GM20000 (cell line): Measurements from ENCODE around the gene MYL5.
"Not testable (repeated sequence)": the region's sequence is repeated elsewhere in the genome, so short reads cannot be mapped to it uniquely, and the experiment has no call there.

ENCODE experiments used
- DNase-seq: peaks from one replicate; pipeline ENCODE4 v3.0.0; 2012; ENCODE audit warnings: low spot score
- TF ChIP-seq, protein P1 (sequence below): IDR thresholded peaks from 2 replicates; pipeline ENCODE4 v1.5.1; 2012; ENCODE audit warnings: mild to moderate bottlenecking, control low read depth; ENCODE audit errors: extremely low read depth, missing control alignments

Gene MYL5

DNA sequence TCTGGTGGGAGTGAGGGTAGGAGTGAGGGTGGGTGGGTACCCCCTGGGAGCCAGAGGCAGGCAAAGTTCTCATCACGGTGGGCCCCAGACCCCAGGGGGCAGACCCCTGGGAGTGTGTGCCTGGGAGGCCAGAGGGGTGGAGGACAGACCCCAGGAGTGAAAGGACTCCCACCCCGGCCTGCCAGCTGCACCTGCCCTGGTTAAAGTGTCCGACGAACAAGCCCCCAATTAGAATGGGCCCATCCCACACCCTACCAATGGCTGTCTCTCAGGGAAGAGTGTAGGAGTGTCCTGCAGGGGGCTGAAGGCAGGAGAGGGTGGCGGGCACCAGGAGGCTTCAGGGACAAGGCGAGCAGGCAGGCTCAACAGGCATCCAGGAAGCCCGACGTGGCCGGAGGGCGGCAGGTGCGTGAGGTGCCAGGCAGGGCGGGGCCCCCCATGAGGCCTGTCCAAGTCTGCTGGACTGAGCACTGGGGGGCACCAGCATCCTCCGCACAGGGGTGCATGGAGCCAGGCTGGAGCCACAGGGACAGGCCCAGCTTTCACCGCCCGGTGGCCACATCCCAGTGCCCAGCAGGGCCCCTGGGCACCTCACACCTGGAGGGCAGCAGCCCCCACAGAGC is 40.3 kb upstream of the MYL5 start:
- DNase-seq, result no peak
- TF ChIP-seq, protein P1, sequence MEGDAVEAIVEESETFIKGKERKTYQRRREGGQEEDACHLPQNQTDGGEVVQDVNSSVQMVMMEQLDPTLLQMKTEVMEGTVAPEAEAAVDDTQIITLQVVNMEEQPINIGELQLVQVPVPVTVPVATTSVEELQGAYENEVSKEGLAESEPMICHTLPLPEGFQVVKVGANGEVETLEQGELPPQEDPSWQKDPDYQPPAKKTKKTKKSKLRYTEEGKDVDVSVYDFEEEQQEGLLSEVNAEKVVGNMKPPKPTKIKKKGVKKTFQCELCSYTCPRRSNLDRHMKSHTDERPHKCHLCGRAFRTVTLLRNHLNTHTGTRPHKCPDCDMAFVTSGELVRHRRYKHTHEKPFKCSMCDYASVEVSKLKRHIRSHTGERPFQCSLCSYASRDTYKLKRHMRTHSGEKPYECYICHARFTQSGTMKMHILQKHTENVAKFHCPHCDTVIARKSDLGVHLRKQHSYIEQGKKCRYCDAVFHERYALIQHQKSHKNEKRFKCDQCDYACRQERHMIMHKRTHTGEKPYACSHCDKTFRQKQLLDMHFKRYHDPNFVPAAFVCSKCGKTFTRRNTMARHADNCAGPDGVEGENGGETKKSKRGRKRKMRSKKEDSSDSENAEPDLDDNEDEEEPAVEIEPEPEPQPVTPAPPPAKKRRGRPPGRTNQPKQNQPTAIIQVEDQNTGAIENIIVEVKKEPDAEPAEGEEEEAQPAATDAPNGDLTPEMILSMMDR, result no peak

DNA sequence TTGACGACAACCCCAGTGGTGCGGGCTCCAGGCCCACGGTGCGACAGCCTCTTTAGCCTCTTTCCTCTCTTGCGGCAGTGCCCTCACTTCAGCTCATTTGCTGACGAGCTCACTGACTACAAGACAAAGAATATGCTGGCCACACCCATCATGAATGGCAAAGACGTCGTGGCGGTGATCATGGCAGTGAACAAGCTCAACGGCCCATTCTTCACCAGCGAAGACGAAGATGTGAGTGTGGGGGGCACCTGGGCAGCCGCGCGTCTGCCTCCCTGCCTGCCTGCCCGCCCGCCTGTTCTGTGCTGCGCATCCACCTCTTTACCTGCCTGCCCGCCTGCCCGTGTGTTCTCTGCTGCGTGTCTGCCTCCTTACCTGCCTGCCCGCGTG is 39.8 kb upstream of the MYL5 start:
- no peak for DNase-seq
- TF ChIP-seq, protein P1, result no peak

DNA sequence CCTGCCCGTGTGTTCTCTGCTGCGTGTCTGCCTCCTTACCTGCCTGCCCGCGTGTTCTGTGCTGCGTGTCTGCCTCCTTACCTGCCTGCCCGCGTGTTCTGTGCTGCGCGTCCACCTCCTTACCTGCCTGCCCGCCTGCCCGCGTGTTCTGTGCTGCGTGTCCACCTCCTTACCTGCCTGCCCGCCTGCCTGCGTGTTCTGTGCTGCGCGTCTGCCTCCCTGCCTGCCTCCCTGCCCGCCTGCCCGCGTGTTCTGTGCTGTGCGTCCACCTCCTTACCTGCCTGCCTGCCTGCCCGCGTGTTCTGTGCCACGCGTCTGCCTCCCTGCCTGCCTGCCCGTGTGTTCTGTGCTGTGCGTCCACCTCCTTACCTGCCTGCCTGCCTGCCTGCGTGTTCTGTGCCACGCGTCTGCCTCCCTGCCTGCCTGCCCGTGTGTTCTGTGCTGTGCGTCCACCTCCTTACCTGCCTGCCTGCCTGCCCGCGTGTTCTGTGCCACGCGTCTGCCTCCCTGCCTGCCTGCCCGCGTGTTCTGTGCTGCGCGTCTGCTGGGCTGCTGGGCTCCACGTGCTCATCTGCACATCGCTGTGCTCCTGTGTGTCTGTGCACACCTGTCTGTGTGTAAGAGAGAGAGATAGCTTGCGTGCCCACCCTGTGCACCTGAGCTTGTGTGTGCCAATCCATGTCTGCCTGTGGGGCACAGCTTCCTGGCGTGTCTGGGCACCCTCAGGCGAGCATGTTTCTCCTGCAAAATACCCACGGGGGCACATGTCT is 39.1 kb upstream of the MYL5 start:
- DNase-seq, result not testable (repeated sequence)

DNA sequence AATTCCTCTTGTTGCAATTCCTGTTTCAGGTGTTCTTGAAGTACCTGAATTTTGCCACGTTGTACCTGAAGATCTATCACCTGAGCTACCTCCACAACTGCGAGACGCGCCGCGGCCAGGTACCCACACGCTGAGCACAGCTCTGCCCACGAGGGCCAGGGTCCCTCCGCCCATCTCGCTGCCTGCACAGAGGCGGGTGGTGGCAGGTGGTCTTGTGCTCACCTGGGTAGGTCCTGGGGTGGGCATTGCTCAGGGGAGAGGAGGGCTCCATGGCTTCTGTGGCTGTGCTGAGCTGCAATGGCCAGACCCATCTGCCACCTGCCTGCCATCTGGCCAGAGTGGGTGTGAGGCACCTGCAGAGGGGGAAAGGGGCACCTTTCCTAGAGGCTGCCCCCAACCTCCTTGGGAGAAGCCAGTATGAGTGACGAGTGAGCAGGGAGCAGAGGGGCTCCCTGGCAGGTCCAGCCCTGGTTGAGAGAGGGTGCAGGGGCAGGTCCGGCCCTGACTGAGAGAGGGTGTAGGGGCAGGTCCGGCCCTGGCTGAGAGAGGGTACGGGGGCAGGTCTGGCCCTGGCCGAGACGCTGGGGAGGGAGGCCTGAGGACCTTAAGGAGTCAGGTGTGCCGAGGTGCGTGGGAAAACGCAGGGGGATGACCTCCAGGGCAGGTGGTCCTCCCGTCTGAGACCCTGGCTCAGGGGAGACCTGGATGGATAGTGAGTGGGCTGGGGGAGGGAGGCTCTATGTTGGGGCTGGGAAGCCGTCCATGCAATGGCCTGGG is 38.3 kb upstream of the MYL5 start:
- no peak for DNase-seq
- TF ChIP-seq, protein P1, result no peak

DNA sequence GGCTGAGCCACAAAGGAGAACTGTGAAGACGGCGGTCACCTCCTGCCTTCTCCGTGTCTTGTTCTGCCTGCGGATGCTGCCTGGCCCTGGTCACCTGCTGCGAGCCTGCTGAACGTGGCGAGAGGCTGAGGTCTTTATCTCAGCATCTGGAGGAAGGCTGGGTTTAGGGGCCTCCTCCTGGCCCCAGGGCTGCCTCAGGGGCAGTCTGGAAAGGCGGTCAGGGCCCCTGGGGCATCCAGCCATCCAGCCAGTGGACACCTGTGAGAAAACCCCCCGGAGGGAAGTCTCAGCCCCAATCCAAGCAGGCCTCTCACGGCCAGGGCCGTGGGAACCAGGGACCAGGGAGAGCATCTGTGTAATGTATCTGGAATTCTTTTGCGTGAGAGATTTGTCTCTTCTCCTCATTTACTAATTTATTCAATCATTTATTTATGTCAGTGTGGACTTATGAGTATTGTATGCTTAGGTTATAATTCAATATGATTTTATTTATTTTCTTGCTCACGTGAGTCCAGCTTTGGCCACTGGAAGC is 37.6 kb upstream of the MYL5 start:
- no peak for DNase-seq
- TF ChIP-seq, protein P1, result no peak

DNA sequence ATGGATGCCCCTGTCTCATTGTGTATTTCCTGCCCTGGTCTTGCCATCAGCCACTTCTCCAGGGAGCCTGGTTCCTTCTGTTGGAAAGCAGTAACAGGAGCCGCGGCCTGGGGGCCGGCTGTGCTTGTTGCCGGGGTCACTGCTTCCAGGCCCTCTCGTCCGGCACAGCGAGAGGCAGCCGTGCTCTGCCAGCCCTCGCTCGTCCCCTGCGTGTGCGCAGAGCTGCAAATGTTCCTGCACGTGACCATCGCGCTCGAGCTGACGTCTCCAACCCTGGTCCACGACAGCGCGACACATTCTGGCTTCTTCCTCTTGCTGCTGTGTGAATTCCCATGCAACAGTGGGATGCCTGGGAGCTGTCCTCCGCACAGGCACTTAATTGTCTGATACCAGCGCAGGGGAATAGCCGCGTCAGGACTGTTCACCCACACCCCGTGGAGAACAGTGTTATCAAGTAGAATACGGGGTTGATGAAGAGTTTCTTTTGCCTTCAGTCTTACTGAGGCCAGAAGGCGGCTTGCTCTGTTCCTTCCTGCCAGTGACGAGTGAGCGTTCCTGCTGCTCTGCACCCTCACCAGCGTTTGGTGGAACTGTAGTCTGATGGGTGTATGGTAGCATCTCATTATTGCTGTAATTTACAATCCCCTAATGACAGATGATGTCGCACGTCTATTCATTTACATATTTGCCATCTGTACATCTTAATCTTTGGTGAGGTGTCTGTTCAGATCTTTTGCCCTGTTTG is 36.6 kb upstream of the MYL5 start:
- TF ChIP-seq, protein P1, result no peak
- no peak for DNase-seq

DNA sequence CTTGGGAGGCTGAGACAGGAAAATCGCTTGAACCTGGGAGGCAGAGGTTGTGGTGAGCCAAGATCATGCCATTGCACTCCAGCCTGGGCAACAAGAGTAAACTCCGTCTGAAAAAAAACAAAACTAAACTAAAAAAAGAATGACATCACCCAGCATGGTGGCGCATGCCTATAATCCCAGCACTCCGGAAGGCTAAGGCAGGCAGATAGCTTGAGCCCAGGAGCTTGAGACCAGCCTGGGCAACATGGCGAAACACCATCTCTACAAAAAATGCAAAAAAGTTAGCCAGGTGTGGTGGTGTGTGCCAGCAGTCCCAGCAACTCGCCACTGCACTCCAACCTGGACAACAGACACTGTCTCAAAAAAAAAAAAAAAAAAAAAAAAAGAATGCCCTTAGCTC is 32.0 kb upstream of the MYL5 start:
- not testable (repeated sequence) for DNase-seq

DNA sequence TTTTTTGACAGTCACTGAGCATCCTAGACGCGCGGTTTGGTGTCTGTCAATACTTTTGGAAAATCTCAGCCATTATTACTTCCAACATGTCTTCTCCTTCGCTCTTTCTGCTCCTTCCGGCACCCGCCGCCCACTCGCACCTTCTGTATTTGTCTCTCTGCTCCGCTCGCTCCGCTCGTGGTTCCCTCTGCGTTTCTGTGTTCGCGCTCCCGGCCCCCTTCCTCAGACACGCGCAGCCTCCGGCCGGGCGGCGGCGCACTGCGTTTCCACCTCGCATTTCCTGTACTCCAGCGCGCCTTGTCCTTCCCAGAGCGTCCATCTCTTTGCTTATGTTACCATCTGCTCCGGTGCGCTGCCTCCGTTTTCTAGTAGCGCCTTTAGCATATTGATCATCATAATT is 27.9 kb upstream of the MYL5 start:
- DNase-seq, result no peak
- TF ChIP-seq, protein P1, result no peak
